Muscle of arm (tissue), 12 donors: Measurements from ENCODE around the gene DPH6. TPM values are rescaled to one million over a fixed set of nuclear protein-coding genes. Genes with fewer than 3 reads are reported as not detected.
A peak's percentile ranks its signal among the peaks of the same experiment; 100 is the strongest.

Experiments used
- DNase-seq: peaks from one replicate; pipeline ENCODE4 v3.0.0-alpha.2; 2013
- polyA plus RNA-seq, 12 donors: library from polyadenylated mRNA; unstranded; fragments of 120-200 nt; gene quantifications; one replicate each; pipeline ENCODE4 v1.2.1, GENCODE V29; 2013; ENCODE audit not compliant: insufficient read length in 12 of 12

DPH6 gene
- polyA plus RNA-seq, 12 donors = 5.1 to 21.9 (median 17.2) TPM; not detected in 1

GRCh38 chr15:35546511-35547381 lies 781 bp upstream of the DPH6 start:
- no peak for DNase-seq

GRCh38 chr15:35545316-35545823 lies 595 bp downstream of the DPH6 start:
- peak; percentile 65 for DNase-seq

GRCh38 chr15:35540885-35541284 lies 5.1 kb downstream of the DPH6 start:
- peak; percentile 11 for DNase-seq

GRCh38 chr15:35540021-35540420 lies 5.9 kb downstream of the DPH6 start:
- no peak for DNase-seq

GRCh38 chr15:35535365-35535916 lies 10.5 kb downstream of the DPH6 start:
- DNase-seq = no peak

GRCh38 chr15:35533130-35534110 lies 12.5 kb downstream of the DPH6 start:
- no peak for DNase-seq

GRCh38 chr15:35530698-35531097 lies 15.3 kb downstream of the DPH6 start:
- DNase-seq = no peak

- no peak for DNase-seq
These were observed 16.2 kb downstream of the DPH6 start for GRCh38 chr15:35529784-35530183.

- no peak for DNase-seq
These were observed 23.9 kb downstream of the DPH6 start for GRCh38 chr15:35522061-35522460.

GRCh38 chr15:35519541-35520149 lies 26.3 kb downstream of the DPH6 start:
- DNase-seq = peak; percentile 57

GRCh38 chr15:35519052-35519451 lies 26.9 kb downstream of the DPH6 start:
- DNase-seq = no peak

- no peak for DNase-seq
These were observed 31.2 kb downstream of the DPH6 start for GRCh38 chr15:35514759-35515158.

GRCh38 chr15:35507932-35508638 lies 37.9 kb downstream of the DPH6 start:
- DNase-seq = no peak

- no peak for DNase-seq
These were observed 39.6 kb downstream of the DPH6 start for GRCh38 chr15:35506272-35506870.

- DNase-seq = no peak
These were observed 40.2 kb downstream of the DPH6 start for GRCh38 chr15:35505809-35506208.

GRCh38 chr15:35505141-35505540 lies 40.8 kb downstream of the DPH6 start:
- DNase-seq = no peak

- no peak for DNase-seq
These were observed 46.2 kb downstream of the DPH6 start for GRCh38 chr15:35499723-35500122.

- no peak for DNase-seq
These were observed 49.4 kb downstream of the DPH6 start for GRCh38 chr15:35496585-35496984.

GRCh38 chr15:35495080-35495479 lies 50.9 kb downstream of the DPH6 start:
- no peak for DNase-seq

GRCh38 chr15:35491999-35492398 lies 54.0 kb downstream of the DPH6 start:
- DNase-seq = no peak
